Testis (tissue), 3 donors: ENCODE measurements around the gene FAM171A1. TPM values are rescaled to one million over a fixed set of nuclear protein-coding genes. Genes with fewer than 3 reads are reported as not detected.

Experiments
- DNase-seq: peaks from one replicate; pipeline ENCODE4 v3.0.0-alpha.2; 2019
- H3K27ac ChIP-seq, 2 donors: fragments of 200-600 bp; sonication (generic); one replicate each; pipeline ENCODE4 v1.5.1; 2019
- H3K27me3 ChIP-seq: fragments of 200-600 bp; sonication (generic); one replicate; pipeline ENCODE4 v1.5.1; 2019
- H3K36me3 ChIP-seq: fragments of 200-600 bp; sonication (generic); one replicate; pipeline ENCODE4 v1.5.1; 2017; ENCODE audit warnings: low read depth; ENCODE audit errors: missing control alignments
- H3K4me1 ChIP-seq: fragments of 200-600 bp; sonication (generic); one replicate; pipeline ENCODE4 v1.5.1; 2019
- H3K4me3 ChIP-seq, 2 donors: fragments of 200-600 bp; sonication (generic); one replicate each; pipeline ENCODE4 v1.5.1; 2017 to 2019
- H3K9me3 ChIP-seq: fragments of 200-600 bp; sonication (generic); one replicate; pipeline ENCODE4 v1.5.1; 2017
- POLR2A ChIP-seq: fragments of 450-650 bp; IDR thresholded peaks from one replicate; pipeline ENCODE4 v1.6.1; 2017; ENCODE audit warnings: antibody characterized with exemption, mild to moderate bottlenecking, moderate library complexity
- WGBS, 2 donors: methylation state at CpG; one replicate each; pipeline ENCODE4 v1.1.5; 2018; 5-methylcytosine and 5-hydroxymethylcytosine counted together
- intact Hi-C: fragments of 100-400 bp; cut with DNase I; formaldehyde crosslinking; loops from one replicate; pipeline ENCODE4 v1.15.1; 2023; ENCODE audit warnings: low total_unique reads
- polyA plus RNA-seq: library from polyadenylated mRNA; stranded (reverse); fragments of 350-450 nt; fragmentation: Illumina TruSeq; extraction: RNeasy Lipid Tissue Mini Kit (QIAGEN cat#74804); gene quantifications from one replicate; pipeline ENCODE4 v1.2.3, GENCODE V29; 2014; ENCODE audit warnings: low read depth, low replicate concordance; ENCODE audit not compliant: insufficient read depth
- total RNA-seq, 2 donors: library from RNA; depleted of rRNA; stranded (reverse); fragments of >200 nt; gene quantifications; one replicate each; pipeline ENCODE4 v1.2.3, GENCODE V29; 2016
- TF ChIP-seq, protein P1 (sequence below), 3 experiments: fragments of 450-650 bp in 2 of 3; fragments of 200-600 bp in 1 of 3; sonication (generic) in 1 of 3; IDR thresholded peaks; one replicate each; pipeline ENCODE4 v1.5.1; 2016 to 2019; ENCODE audit warnings: antibody characterized with exemption in 3 of 3, mild to moderate bottlenecking in 2 of 3, moderate library complexity in 1 of 3

Gene FAM171A1
- total and polyA plus RNA-seq, 3 donors from 2014 or later: 9.2 to 11.1 (median 10.8) TPM

DNA sequence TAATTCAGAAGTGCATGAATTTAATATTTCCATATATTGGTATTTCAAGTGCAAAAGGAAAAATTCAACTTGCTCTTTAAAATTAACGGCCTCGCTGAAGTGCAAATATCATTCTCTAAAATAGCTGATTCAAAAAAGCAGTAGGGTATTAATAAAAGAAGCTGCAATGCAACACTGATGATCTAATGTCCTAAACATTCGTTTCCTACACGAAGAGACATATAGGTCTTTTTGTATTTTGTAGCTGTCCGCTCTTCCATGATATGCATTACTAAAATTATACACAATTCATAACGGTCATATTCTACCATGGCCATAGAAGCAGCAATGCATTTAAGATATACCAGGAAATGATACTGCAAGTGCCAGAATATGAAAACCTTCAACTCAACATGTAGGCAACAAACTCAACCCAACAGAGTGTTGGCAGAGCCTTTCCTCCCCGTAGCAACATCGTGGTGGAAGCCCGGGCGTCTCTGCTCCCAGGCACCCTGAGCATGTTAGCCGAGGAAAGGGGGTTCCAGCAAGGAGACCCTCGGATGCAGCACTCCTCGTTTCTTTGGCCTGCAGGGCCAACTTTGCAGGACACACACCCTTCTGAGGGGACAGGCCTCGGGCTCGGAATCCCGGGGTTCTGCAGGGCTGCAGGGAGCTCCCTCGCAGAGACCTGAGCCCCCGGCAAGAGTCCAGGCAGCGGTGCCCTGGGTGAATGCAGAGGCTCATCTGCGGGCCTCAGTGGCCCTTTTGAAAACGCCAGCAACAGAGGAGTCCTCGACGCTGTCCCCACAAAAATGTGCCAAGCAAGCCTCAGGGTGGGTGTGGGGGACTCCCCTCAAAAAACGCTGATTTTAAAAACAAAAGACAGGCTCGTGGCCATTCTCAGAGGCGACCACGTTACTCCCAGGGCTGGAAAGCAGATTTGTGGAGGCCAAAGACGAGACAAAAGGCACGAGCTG lies 1.6 kb downstream of the FAM171A1 start:
- peak overlapping the region; percentile 65 to 66 for H3K4me3 ChIP-seq
- no peaks in the 10 kb centered on the region for H3K27me3 ChIP-seq
- TF ChIP-seq, protein P1, sequence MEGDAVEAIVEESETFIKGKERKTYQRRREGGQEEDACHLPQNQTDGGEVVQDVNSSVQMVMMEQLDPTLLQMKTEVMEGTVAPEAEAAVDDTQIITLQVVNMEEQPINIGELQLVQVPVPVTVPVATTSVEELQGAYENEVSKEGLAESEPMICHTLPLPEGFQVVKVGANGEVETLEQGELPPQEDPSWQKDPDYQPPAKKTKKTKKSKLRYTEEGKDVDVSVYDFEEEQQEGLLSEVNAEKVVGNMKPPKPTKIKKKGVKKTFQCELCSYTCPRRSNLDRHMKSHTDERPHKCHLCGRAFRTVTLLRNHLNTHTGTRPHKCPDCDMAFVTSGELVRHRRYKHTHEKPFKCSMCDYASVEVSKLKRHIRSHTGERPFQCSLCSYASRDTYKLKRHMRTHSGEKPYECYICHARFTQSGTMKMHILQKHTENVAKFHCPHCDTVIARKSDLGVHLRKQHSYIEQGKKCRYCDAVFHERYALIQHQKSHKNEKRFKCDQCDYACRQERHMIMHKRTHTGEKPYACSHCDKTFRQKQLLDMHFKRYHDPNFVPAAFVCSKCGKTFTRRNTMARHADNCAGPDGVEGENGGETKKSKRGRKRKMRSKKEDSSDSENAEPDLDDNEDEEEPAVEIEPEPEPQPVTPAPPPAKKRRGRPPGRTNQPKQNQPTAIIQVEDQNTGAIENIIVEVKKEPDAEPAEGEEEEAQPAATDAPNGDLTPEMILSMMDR (IDR thresholded peaks at IDR 0.05): no peak
- no peak for TF ChIP-seq POLR2A
- no peaks in the 10 kb centered on the region for H3K36me3 ChIP-seq
- peak overlapping the region in 1 of 2 donors; percentile 72 for H3K27ac ChIP-seq
- 24 to 28% methylated on average over 23 to 29 of the region's 29 CpGs for WGBS, 2 donors
- no peaks in the 10 kb centered on the region for H3K4me1 ChIP-seq
- intact Hi-C loops: no loop called here
- H3K9me3 ChIP-seq: no peaks in the 10 kb centered on the region
- peak; percentile 18 for DNase-seq

DNA sequence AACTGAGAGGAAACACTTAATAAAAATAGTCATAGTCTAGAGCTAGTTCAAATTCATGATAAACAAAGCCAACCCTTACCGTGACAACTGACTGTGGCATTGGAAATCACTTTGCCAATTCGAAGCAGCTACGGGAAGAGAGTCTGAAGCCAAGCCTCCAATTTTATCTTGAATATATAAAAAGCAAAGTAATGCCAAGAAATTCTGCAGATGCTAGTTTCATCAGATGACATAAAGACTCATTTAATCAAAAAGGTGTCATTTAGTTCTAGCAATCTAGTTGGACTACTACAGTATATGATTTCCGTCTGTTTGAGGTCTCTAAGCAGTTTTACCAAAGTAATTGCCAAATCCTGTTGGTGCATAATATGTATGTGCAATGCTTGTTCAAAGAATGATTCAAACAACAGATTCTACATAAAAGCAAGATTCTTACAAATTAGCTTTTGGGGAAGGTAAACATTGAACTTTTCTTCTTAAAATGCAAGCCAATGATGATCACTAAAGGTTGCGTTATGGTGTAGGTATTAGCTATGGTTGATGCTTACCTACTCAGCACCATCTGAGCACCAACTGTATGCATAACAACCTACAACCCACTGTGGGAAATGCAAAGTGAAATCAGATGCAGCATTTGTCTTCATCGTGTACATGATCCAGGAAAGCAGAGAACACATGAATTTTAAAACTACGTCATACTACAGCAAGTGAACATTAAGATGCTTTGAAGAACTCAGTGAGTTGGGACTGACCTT lies 2.8 kb downstream of the FAM171A1 start:
- Histone ChIP-seq H3K27me3 (no peaks in the 10 kb centered on the region), H3K9me3 (no peaks in the 10 kb centered on the region), H3K4me1 (no peaks in the 10 kb centered on the region), H3K36me3 (no peaks in the 10 kb centered on the region), H3K4me3 (no peak overlapping the region), H3K27ac (no peak overlapping the region)
- TF ChIP-seq POLR2A: no peak
- TF ChIP-seq, protein P1 (IDR thresholded peaks at IDR 0.05): no peak
- intact Hi-C loops: no loop called here
- no peak for DNase-seq
- 78 to 81% methylated on average over 7 of the region's 7 CpGs for WGBS, 2 donors

DNA sequence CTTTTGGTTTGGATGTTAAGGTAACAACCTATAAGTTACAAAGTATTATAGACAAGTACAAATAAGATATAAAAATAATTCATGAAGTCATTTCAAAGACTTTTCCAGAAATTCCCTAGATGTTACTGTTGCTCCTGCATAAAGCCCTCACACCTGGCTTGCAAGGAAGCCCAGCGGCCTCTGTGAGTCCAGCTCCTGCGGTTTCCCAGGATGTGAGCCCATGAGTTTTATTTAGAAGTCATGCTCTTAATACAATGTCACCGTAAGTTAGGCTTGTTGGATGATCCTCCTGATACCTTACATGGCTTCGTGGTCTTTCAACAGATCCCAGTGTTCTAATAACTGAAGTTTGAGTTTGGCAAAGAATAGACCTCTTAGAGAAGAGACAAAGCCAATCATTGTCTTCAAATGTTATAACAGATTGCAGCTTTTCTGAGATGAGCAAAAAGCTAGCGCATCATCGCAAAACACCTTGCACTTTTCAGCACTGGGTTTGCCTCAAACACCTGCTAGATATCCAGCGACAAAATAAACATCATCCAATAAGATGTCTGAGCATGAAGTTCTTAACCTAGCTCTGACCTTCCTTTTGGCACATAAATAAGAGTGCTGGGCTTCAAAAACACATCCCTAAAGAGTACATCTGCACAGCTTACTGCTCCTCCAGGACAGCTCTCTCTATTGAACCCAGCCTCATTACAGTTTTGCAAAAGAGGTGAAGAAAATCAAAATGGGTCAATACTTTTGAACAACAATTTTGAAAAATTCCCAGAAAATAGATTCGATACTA lies 3.6 kb downstream of the FAM171A1 start:
- TF ChIP-seq POLR2A: no peak
- TF ChIP-seq, protein P1 (IDR thresholded peaks at IDR 0.05): no peak
- WGBS, 2 donors: 77 to 80% methylated on average over 8 of the region's 8 CpGs
- H3K27me3 ChIP-seq: no peaks in the 10 kb centered on the region
- H3K27ac ChIP-seq: no peak overlapping the region
- H3K36me3 ChIP-seq: no peaks in the 10 kb centered on the region
- H3K4me1 ChIP-seq: no peaks in the 10 kb centered on the region
- intact Hi-C loops: no loop called here
- DNase-seq: no peak
- no peaks in the 10 kb centered on the region for H3K9me3 ChIP-seq
- H3K4me3 ChIP-seq: no peak overlapping the region

DNA sequence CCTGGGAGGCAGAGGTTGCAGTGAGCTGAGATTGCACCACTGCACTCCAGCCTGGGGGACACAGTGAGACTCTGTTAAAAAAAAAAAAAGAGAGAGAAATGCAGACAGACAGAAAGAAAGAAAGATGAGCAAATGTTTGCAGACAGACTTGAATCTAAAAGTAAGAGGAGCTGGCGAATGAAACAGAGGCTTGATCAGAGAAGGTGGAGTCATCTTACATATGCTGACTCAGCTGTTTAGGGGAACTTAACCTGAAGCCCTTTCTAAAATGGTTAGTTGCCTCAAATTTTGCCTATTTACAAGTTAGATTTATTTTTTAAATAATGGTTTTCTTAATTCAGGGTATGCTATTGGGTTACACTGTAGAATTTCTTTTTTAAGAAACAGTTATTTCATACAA lies 5.4 kb downstream of the FAM171A1 start:
- intact Hi-C loops: no loop called here
- H3K27ac ChIP-seq: no peak overlapping the region
- no peaks in the 10 kb centered on the region for H3K4me1 ChIP-seq

More for the DNA sequence above, 5.4 kb downstream of the FAM171A1 start:
- Histone ChIP-seq H3K36me3 (no peaks in the 10 kb centered on the region), H3K27me3 (no peaks in the 10 kb centered on the region), H3K9me3 (no peaks in the 10 kb centered on the region), H3K4me3 (no peak overlapping the region)
- TF ChIP-seq, protein P1 (IDR thresholded peaks at IDR 0.05): no peak
- TF ChIP-seq POLR2A: no peak
- WGBS, 2 donors: 74 to 91% methylated on average over 1 of the region's 1 CpG
- DNase-seq: no peak
